Measurements from ENCODE around the gene AMIGO1.
"Not testable (repeated sequence)": the region's sequence is repeated elsewhere in the genome, so short reads cannot be mapped to it uniquely, and the experiment has no call there.

The AMIGO1 gene

GRCh38 chr1:109477821-109478220 is 31.7 kb downstream of the AMIGO1 start:
- Histone ChIP-seq H3K4me1 (ENCODE audit: insufficient read depth, low read length) (no peaks in the 10 kb centered on the region), H3K9ac (ENCODE audit: low read depth, low read length) (no peak overlapping the region), H3K9me3 (ENCODE audit: control insufficient read depth, insufficient read depth, low read length) (no peaks in the 10 kb centered on the region)

GRCh38 chr1:109476825-109477224 is 32.7 kb downstream of the AMIGO1 start:
- no peaks in the 10 kb centered on the region for H3K36me3 ChIP-seq (ENCODE audit: insufficient read depth, low read length)
- H3K4me1 ChIP-seq (ENCODE audit: insufficient read depth, low read length) = no peaks in the 10 kb centered on the region
- no peak overlapping the region for H3K9ac ChIP-seq (ENCODE audit: low read depth, low read length)
- H3K9me3 ChIP-seq (ENCODE audit: control insufficient read depth, insufficient read depth, low read length) = no peaks in the 10 kb centered on the region

More at GRCh38 chr1:109477821-109478220, 31.7 kb downstream of the AMIGO1 start:
- H3K36me3 ChIP-seq (ENCODE audit: insufficient read depth, low read length) = no peaks in the 10 kb centered on the region

GRCh38 chr1:109475261-109475660 is 34.3 kb downstream of the AMIGO1 start:
- H3K9me3 ChIP-seq (ENCODE audit: control insufficient read depth, insufficient read depth, low read length) = no peaks in the 10 kb centered on the region
- H3K36me3 ChIP-seq (ENCODE audit: insufficient read depth, low read length) = no peaks in the 10 kb centered on the region
- no peak overlapping the region for H3K9ac ChIP-seq (ENCODE audit: low read depth, low read length)
- peaks cover 1% of the 10 kb centered on the region; the same call in 1 of the 2 replicates for H3K4me1 ChIP-seq (ENCODE audit: insufficient read depth, low read length)

GRCh38 chr1:109474697-109475096 is 34.8 kb downstream of the AMIGO1 start:
- Histone ChIP-seq H3K4me1 (ENCODE audit: insufficient read depth, low read length) (peaks cover 5% of the 10 kb centered on the region; the same call in 1 of the 2 replicates), H3K36me3 (ENCODE audit: insufficient read depth, low read length) (no peaks in the 10 kb centered on the region), H3K9ac (ENCODE audit: low read depth, low read length) (no peak overlapping the region), H3K9me3 (ENCODE audit: control insufficient read depth, insufficient read depth, low read length) (no peaks in the 10 kb centered on the region)

GRCh38 chr1:109473284-109474057 is 36.1 kb downstream of the AMIGO1 start:
- H3K4me1 ChIP-seq (ENCODE audit: insufficient read depth, low read length) = peaks cover 12% of the 10 kb centered on the region; the same call in 1 of the 2 replicates
- H3K9ac ChIP-seq (ENCODE audit: low read depth, low read length); H3K9me3 ChIP-seq (ENCODE audit: control insufficient read depth, insufficient read depth, low read length); H3K36me3 ChIP-seq (ENCODE audit: insufficient read depth, low read length): not testable (repeated sequence)

- Histone ChIP-seq H3K9ac (ENCODE audit: low read depth, low read length) (no peak overlapping the region), H3K36me3 (ENCODE audit: insufficient read depth, low read length) (no peaks in the 10 kb centered on the region), H3K9me3 (ENCODE audit: control insufficient read depth, insufficient read depth, low read length) (no peaks in the 10 kb centered on the region), H3K4me1 (ENCODE audit: insufficient read depth, low read length) (peaks cover 14% of the 10 kb centered on the region; the same call in 1 of the 2 replicates)
Measured at GRCh38 chr1:109472779-109473178, 36.7 kb downstream of the AMIGO1 start.

- H3K4me1 ChIP-seq (ENCODE audit: insufficient read depth, low read length) = peaks cover 14% of the 10 kb centered on the region; the same call in 1 of the 2 replicates
- H3K9me3 ChIP-seq (ENCODE audit: control insufficient read depth, insufficient read depth, low read length) = no peaks in the 10 kb centered on the region
- H3K36me3 ChIP-seq (ENCODE audit: insufficient read depth, low read length) = no peaks in the 10 kb centered on the region
- no peak overlapping the region for H3K9ac ChIP-seq (ENCODE audit: low read depth, low read length)
Measured at GRCh38 chr1:109470245-109470644, 39.3 kb downstream of the AMIGO1 start.

GRCh38 chr1:109468903-109469302 is 40.6 kb downstream of the AMIGO1 start:
- H3K4me1 ChIP-seq (ENCODE audit: insufficient read depth, low read length) = peaks cover 14% of the 10 kb centered on the region; the same call in 1 of the 2 replicates
- no peak overlapping the region for H3K9ac ChIP-seq (ENCODE audit: low read depth, low read length)
- no peaks in the 10 kb centered on the region for H3K36me3 ChIP-seq (ENCODE audit: insufficient read depth, low read length)
- H3K9me3 ChIP-seq (ENCODE audit: control insufficient read depth, insufficient read depth, low read length) = no peaks in the 10 kb centered on the region

GRCh38 chr1:109468061-109468460 is 41.5 kb downstream of the AMIGO1 start:
- no peaks in the 10 kb centered on the region for H3K9me3 ChIP-seq (ENCODE audit: control insufficient read depth, insufficient read depth, low read length)
- H3K36me3 ChIP-seq (ENCODE audit: insufficient read depth, low read length) = no peaks in the 10 kb centered on the region
- no peak overlapping the region for H3K9ac ChIP-seq (ENCODE audit: low read depth, low read length)
- peaks cover 14% of the 10 kb centered on the region; the same call in 1 of the 2 replicates for H3K4me1 ChIP-seq (ENCODE audit: insufficient read depth, low read length)

- Histone ChIP-seq H3K9ac (ENCODE audit: low read depth, low read length) (peak overlapping the region; percentile 35; the same call in 1 of the 2 replicates), H3K4me1 (ENCODE audit: insufficient read depth, low read length) (peaks cover 14% of the 10 kb centered on the region; the same call in 1 of the 2 replicates), H3K36me3 (ENCODE audit: insufficient read depth, low read length) (no peaks in the 10 kb centered on the region; the same call in 1 of the 2 replicates)
Measured at GRCh38 chr1:109467301-109467777, 42.2 kb downstream of the AMIGO1 start.

GRCh38 chr1:109466452-109467300 is 42.9 kb downstream of the AMIGO1 start, which contains the start of gene SYPL2:
Gene SYPL2, plus strand, starts transcription at chr1:109466546. Its CDS starts 298 bp downstream, at chr1:109466844.
- Histone ChIP-seq H3K4me1 (ENCODE audit: insufficient read depth, low read length) (peaks cover 14% of the 10 kb centered on the region; the same call in 1 of the 2 replicates), H3K9ac (ENCODE audit: low read depth, low read length) (peak within 1 kb of the TSS; percentile 87), H3K9me3 (ENCODE audit: control insufficient read depth, insufficient read depth, low read length) (no peaks in the 10 kb centered on the region), H3K36me3 (ENCODE audit: insufficient read depth, low read length) (no peaks in the 10 kb centered on the region; the same call in 1 of the 2 replicates)

More at GRCh38 chr1:109467301-109467777, 42.2 kb downstream of the AMIGO1 start:
- H3K9me3 ChIP-seq (ENCODE audit: control insufficient read depth, insufficient read depth, low read length) = no peaks in the 10 kb centered on the region

GRCh38 chr1:109466125-109466451 is 43.4 kb downstream of the AMIGO1 start:
- no peaks in the 10 kb centered on the region for H3K9me3 ChIP-seq (ENCODE audit: control insufficient read depth, insufficient read depth, low read length)
- no peaks in the 10 kb centered on the region; the same call in 1 of the 2 replicates for H3K36me3 ChIP-seq (ENCODE audit: insufficient read depth, low read length)
- H3K4me1 ChIP-seq (ENCODE audit: insufficient read depth, low read length) = peaks cover 14% of the 10 kb centered on the region; the same call in 1 of the 2 replicates
- peak overlapping the region; percentile 87; the same call in 1 of the 2 replicates for H3K9ac ChIP-seq (ENCODE audit: low read depth, low read length)

- Histone ChIP-seq H3K36me3 (ENCODE audit: insufficient read depth, low read length) (no peaks in the 10 kb centered on the region; the same call in 1 of the 2 replicates), H3K9ac (ENCODE audit: low read depth, low read length) (no peak overlapping the region), H3K9me3 (ENCODE audit: control insufficient read depth, insufficient read depth, low read length) (peaks cover 19% of the 10 kb centered on the region)
Measured at GRCh38 chr1:109457819-109458218, 51.7 kb downstream of the AMIGO1 start.

GRCh38 chr1:109454497-109455133 is 54.9 kb downstream of the AMIGO1 start:
- Histone ChIP-seq H3K9ac (ENCODE audit: low read depth, low read length) (no peak overlapping the region), H3K9me3 (ENCODE audit: control insufficient read depth, insufficient read depth, low read length) (peaks cover 19% of the 10 kb centered on the region), H3K36me3 (ENCODE audit: insufficient read depth, low read length) (no peaks in the 10 kb centered on the region), H3K4me1 (ENCODE audit: insufficient read depth, low read length) (no peaks in the 10 kb centered on the region)

More at GRCh38 chr1:109457819-109458218, 51.7 kb downstream of the AMIGO1 start:
- no peaks in the 10 kb centered on the region for H3K4me1 ChIP-seq (ENCODE audit: insufficient read depth, low read length)
